ENCODE data around the gene CCL28. TPM values are rescaled to one million over a fixed set of nuclear protein-coding genes. Genes with fewer than 3 reads are reported as not detected.

CCL28 gene
- total and polyA plus RNA-seq, 2 donors (not counting 3 experiments of a cell fraction or from before 2014, with no cell fraction given): 1.2 to 1.8 TPM

GRCh38 chr5:43401827-43402226, 10.4 kb downstream of the CCL28 start:
- FAIRE-seq (no peak), DNase-seq (ENCODE audit: low read depth, low spot score) (no peak)
- intact Hi-C loops (cut with micrococcal nuclease): no loop called here
- Histone ChIP-seq H3K27me3 (ENCODE audit: control insufficient read depth in 2 of 2, insufficient read depth in 2 of 2, low read length in 2 of 2) (peaks cover 3% of the 10 kb centered on the region in 2 experiments), H3K4me1 (ENCODE audit: control insufficient read depth, extremely low read depth, insufficient read depth, low read length) (peaks cover 5% of the 10 kb centered on the region), H3K36me3 (ENCODE audit: control insufficient read depth in 2 of 2, extremely low read depth in 1 of 2, insufficient read depth in 2 of 2, low read length in 2 of 2) (no peaks in the 10 kb centered on the region), H3K4me3 (replicated peaks in 1 of 3; ENCODE audit: insufficient read depth in 1 of 3, low read depth in 1 of 3, low read length in 3 of 3) (no peak overlapping the region), H3K9me1 (replicated peaks; ENCODE audit: control insufficient read depth, extremely low read depth, insufficient read depth, low read length) (no peaks in the 10 kb centered on the region), H2AFZ (ENCODE audit: low read depth, low read length) (no peak overlapping the region), H3K4me2 (ENCODE audit: insufficient read depth, low read length) (no peak overlapping the region), H4K20me1 (replicated peaks; ENCODE audit: control insufficient read depth, extremely low read depth, insufficient read depth, low read length) (no peaks in the 10 kb centered on the region), H3K9me3 (replicated peaks; ENCODE audit: control insufficient read depth, insufficient read depth, low read length) (no peaks in the 10 kb centered on the region), H3K9ac (replicated peaks; ENCODE audit: extremely low read depth, insufficient read depth, low read length) (no peak overlapping the region), H3K79me2 (ENCODE audit: control insufficient read depth, insufficient read depth, low read length) (no peaks in the 10 kb centered on the region), H3K27ac (ENCODE audit: insufficient read depth, low read depth, low read length) (no peak overlapping the region)
- ChIA-PET CTCF (interaction anchor here (1.0 to 5.4 kb wide), 3 partner anchors 11 to 83 kb away, joined by 3 to 54 read pairs (median 4); partner anchors contain the start of genes CCL28 and TMEM267), POLR2A (no interaction called here)
- TF ChIP-seq MAX (IDR thresholded peaks at IDR 0.05; ENCODE audit: insufficient read depth, insufficient read length): no peak
- TF ChIP-seq CTCF (IDR thresholded peaks at IDR 0.05; ENCODE audit: extremely low read depth in 1 of 2, insufficient read depth in 1 of 2, low read depth in 1 of 2, low read length in 2 of 2): peak in 1 of 2 donors; percentile 38
- dilution Hi-C loops (cut with MboI; ENCODE audit: extremely low pct_ligation_motif_present, low sequenced_read_pairs): no loop called here
- no TSS peak for BruUV-seq (replicated peaks)

- Histone ChIP-seq H3K79me2 (ENCODE audit: control insufficient read depth, insufficient read depth, low read length) (no peaks in the 10 kb centered on the region), H3K27me3 (ENCODE audit: control insufficient read depth in 2 of 2, insufficient read depth in 2 of 2, low read length in 2 of 2) (peaks cover 3% of the 10 kb centered on the region in 2 experiments), H4K20me1 (replicated peaks; ENCODE audit: control insufficient read depth, extremely low read depth, insufficient read depth, low read length) (no peaks in the 10 kb centered on the region), H3K4me3 (replicated peaks in 1 of 3; ENCODE audit: insufficient read depth in 1 of 3, low read depth in 1 of 3, low read length in 3 of 3) (no peak overlapping the region), H3K27ac (ENCODE audit: insufficient read depth, low read depth, low read length) (no peak overlapping the region), H3K4me2 (ENCODE audit: insufficient read depth, low read length) (no peak overlapping the region), H3K9me3 (replicated peaks; ENCODE audit: control insufficient read depth, insufficient read depth, low read length) (no peaks in the 10 kb centered on the region), H3K36me3 (ENCODE audit: control insufficient read depth in 2 of 2, extremely low read depth in 1 of 2, insufficient read depth in 2 of 2, low read length in 2 of 2) (no peaks in the 10 kb centered on the region), H3K9me1 (replicated peaks; ENCODE audit: control insufficient read depth, extremely low read depth, insufficient read depth, low read length) (no peaks in the 10 kb centered on the region), H3K9ac (replicated peaks; ENCODE audit: extremely low read depth, insufficient read depth, low read length) (no peak overlapping the region), H2AFZ (ENCODE audit: low read depth, low read length) (no peak overlapping the region), H3K4me1 (ENCODE audit: control insufficient read depth, extremely low read depth, insufficient read depth, low read length) (peaks cover 6% of the 10 kb centered on the region)
- ChIA-PET CTCF (interaction anchor here (1.0 to 5.4 kb wide), 4 partner anchors 10 to 84 kb away, joined by 3 to 54 read pairs (median 4); partner anchors contain the start of genes CCL28 and TMEM267), POLR2A (no interaction called here)
- intact Hi-C loops (cut with micrococcal nuclease) (no loop called here), dilution Hi-C loops (cut with MboI; ENCODE audit: extremely low pct_ligation_motif_present, low sequenced_read_pairs) (no loop called here)
- DNase-seq (ENCODE audit: low read depth, low spot score): no peak
- TF ChIP-seq MAX (IDR thresholded peaks at IDR 0.05; ENCODE audit: insufficient read depth, insufficient read length): no peak
- TF ChIP-seq GATA2 (IDR thresholded peaks at IDR 0.05; ENCODE audit: insufficient read depth, insufficient read length, low read depth, low read length): no peak
- no peak for TF ChIP-seq FOS (IDR thresholded peaks at IDR 0.05; ENCODE audit: borderline replicate concordance, insufficient read depth, low read length)
- TF ChIP-seq EZH2 (IDR thresholded peaks at IDR 0.05; ENCODE audit: borderline replicate concordance, low read depth, low read length, severe bottlenecking): no peak
- no peak for TF ChIP-seq MYC (IDR thresholded peaks at IDR 0.05; ENCODE audit: low read depth, low read length)
- no peak for TF ChIP-seq POLR2A (IDR thresholded peaks at IDR 0.05; ENCODE audit: low read depth, low read length)
- no peak for TF ChIP-seq CTCF (IDR thresholded peaks at IDR 0.05; ENCODE audit: extremely low read depth in 1 of 2, insufficient read depth in 1 of 2, low read depth in 1 of 2, low read length in 2 of 2)
- no peak for TF ChIP-seq POLR2AphosphoS5 (IDR thresholded peaks at IDR 0.05; ENCODE audit: insufficient read depth, low read depth, low read length)
- no peak for TF ChIP-seq JUN (IDR thresholded peaks at IDR 0.05; ENCODE audit: borderline replicate concordance, insufficient read depth, insufficient read length, low read depth)
- no peak for FAIRE-seq
- BruUV-seq (replicated peaks): no TSS peak
These were observed 12.1 kb downstream of the CCL28 start for GRCh38 chr5:43400082-43400481.

Data from endothelial cell of umbilical vein (primary cell).